ENCODE data around the gene OR4A16.

- TF ChIP-seq CTCF (IDR thresholded peaks at IDR 0.05; ENCODE audit: insufficient read depth, low read length, poor library complexity, severe bottlenecking) (no peak), EZH2phosphoT487 (conservative IDR thresholded peaks at IDR 0.05; ENCODE audit: low read length) (no peak)
Observed at GRCh38 chr11:55345306-55345705, 2.3 kb downstream of the OR4A16 start.

Measured in SU-DHL-6 (cell line).